ENCODE results near the gene LMF2.

LMF2 gene

DNA sequence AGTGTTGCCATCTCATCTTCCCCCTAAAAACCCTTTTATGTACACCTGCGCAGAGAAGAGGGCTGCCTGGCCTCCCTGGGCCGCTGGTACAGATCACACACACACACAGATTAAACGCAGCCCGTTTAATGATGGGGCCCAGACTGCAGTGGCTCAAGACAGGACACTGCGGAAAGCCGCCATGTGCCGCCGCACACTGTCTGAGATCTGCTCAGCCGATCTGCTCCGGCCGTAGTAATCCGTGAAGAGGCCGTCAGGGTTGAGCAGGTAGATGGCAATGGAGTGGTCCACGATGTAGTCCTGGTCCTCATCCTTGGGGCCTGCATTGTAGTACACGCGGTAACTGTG is 15.9 kb upstream of the LMF2 start:
- peaks cover 10% of the 10 kb centered on the region; the same call in 1 of the 2 replicates for H3K79me2 ChIP-seq (ENCODE audit: insufficient read depth, low read length)
- no peak overlapping the region for H3K9ac ChIP-seq (ENCODE audit: low read length)
- H3K27me3 ChIP-seq (ENCODE audit: low read length): no peaks in the 10 kb centered on the region
- H2AFZ ChIP-seq (ENCODE audit: low read depth, low read length, severe bottlenecking): no peak overlapping the region
- H4K20me1 ChIP-seq (ENCODE audit: low read depth, low read length): no peaks in the 10 kb centered on the region
- no peak overlapping the region for H3K4me3 ChIP-seq (ENCODE audit: insufficient read depth, low read length, poor library complexity, severe bottlenecking)
- H3K9me2 ChIP-seq (replicated peaks; ENCODE audit: insufficient read depth, low read length): no peaks in the 10 kb centered on the region
- no peaks in the 10 kb centered on the region for H3K9me3 ChIP-seq (ENCODE audit: insufficient read depth, low read length)
- TF ChIP-seq EZH2phosphoT487 (conservative IDR thresholded peaks at IDR 0.05; ENCODE audit: low read length): no peak
- TF ChIP-seq, protein P1, sequence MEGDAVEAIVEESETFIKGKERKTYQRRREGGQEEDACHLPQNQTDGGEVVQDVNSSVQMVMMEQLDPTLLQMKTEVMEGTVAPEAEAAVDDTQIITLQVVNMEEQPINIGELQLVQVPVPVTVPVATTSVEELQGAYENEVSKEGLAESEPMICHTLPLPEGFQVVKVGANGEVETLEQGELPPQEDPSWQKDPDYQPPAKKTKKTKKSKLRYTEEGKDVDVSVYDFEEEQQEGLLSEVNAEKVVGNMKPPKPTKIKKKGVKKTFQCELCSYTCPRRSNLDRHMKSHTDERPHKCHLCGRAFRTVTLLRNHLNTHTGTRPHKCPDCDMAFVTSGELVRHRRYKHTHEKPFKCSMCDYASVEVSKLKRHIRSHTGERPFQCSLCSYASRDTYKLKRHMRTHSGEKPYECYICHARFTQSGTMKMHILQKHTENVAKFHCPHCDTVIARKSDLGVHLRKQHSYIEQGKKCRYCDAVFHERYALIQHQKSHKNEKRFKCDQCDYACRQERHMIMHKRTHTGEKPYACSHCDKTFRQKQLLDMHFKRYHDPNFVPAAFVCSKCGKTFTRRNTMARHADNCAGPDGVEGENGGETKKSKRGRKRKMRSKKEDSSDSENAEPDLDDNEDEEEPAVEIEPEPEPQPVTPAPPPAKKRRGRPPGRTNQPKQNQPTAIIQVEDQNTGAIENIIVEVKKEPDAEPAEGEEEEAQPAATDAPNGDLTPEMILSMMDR (IDR thresholded peaks at IDR 0.05; ENCODE audit: insufficient read depth, low read length, poor library complexity, severe bottlenecking): no peak
- no peaks in the 10 kb centered on the region for H3K36me3 ChIP-seq (ENCODE audit: low read length)
- no peak overlapping the region for H3K27ac ChIP-seq (ENCODE audit: low read depth, low read length)
- H3K4me2 ChIP-seq (ENCODE audit: low read depth, low read length, poor library complexity, severe bottlenecking): no peak overlapping the region
- peaks cover 11% of the 10 kb centered on the region; the same call in 1 of the 2 replicates for H3F3A ChIP-seq (ENCODE audit: insufficient read depth)

DNA sequence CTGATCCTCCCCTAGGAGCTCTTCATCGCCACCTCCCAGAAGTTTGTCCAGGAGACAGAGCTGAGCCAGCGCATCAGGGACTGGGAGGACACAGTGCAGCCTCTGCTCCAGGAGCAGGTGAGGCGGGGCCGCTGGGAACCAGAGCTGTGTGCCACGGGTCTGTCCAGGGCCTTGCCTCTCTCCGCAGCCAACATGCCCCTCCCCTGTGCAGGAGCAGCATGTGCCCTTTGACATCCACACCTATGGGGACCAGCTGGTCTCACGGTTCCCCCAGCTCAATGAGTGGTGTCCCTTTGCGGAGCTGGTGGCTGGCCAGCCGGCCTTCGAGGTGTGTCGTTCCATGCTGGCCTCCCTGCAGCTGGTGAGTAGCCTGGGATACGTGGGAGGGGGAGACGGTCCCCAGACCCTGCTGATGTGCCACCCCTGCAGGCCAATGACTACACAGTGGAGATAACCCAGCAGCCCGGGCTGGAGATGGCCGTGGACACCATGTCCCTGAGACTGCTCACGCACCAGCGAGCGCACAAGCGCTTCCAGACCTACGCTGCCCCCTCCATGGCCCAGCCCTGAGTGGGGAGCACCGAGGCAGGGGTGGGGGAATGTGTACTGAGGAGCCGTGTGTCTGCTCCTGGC is 15.4 kb upstream of the LMF2 start:
- Histone ChIP-seq H3K4me2 (ENCODE audit: low read depth, low read length, poor library complexity, severe bottlenecking) (no peak overlapping the region), H4K20me1 (ENCODE audit: low read depth, low read length) (no peaks in the 10 kb centered on the region), H3K79me2 (ENCODE audit: insufficient read depth, low read length) (peaks cover 10% of the 10 kb centered on the region; the same call in 1 of the 2 replicates), H3K9ac (ENCODE audit: low read length) (no peak overlapping the region), H3K36me3 (ENCODE audit: low read length) (no peaks in the 10 kb centered on the region), H3K4me3 (ENCODE audit: insufficient read depth, low read length, poor library complexity, severe bottlenecking) (no peak overlapping the region), H3K27me3 (ENCODE audit: low read length) (no peaks in the 10 kb centered on the region), H3F3A (ENCODE audit: insufficient read depth) (peaks cover 6% of the 10 kb centered on the region; the same call in 1 of the 2 replicates), H3K9me3 (ENCODE audit: insufficient read depth, low read length) (no peaks in the 10 kb centered on the region), H3K27ac (ENCODE audit: low read depth, low read length) (no peak overlapping the region), H3K9me2 (replicated peaks; ENCODE audit: insufficient read depth, low read length) (no peaks in the 10 kb centered on the region), H2AFZ (ENCODE audit: low read depth, low read length, severe bottlenecking) (no peak overlapping the region)
- TF ChIP-seq, protein P1 (IDR thresholded peaks at IDR 0.05; ENCODE audit: insufficient read depth, low read length, poor library complexity, severe bottlenecking): no peak
- no peak for TF ChIP-seq EZH2phosphoT487 (conservative IDR thresholded peaks at IDR 0.05; ENCODE audit: low read length)

DNA sequence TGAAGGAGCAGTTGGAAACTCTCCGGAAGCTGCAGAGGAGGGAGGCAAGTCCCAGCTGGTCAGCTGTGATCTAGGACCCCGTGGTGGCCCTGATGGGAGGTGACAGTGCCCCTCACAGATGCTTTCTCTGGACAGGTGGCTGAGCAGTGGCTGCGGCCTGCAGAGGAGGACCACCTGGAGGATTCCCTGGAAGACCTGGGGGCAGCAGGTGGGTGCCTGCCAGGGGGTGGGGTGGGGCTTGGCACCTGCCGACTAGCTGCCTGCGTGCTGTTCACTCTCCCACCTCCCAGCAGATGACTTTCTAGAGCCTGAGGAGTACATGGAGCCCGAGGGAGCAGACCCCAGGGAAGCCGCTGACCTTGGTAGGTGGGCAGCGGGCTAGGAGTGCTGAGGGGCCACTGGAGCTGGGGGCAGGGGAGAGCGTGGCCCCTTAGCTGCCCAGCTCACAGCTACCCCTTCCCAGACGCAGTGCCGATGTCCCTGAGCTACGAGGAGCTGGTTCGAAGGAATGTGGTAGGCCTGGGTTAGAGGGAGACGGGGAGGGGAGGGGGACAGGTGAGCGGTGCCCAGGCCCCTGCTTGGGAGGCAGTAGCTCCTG is 14.8 kb upstream of the LMF2 start:
- TF ChIP-seq, protein P1 (IDR thresholded peaks at IDR 0.05; ENCODE audit: insufficient read depth, low read length, poor library complexity, severe bottlenecking): no peak
- TF ChIP-seq EZH2phosphoT487 (conservative IDR thresholded peaks at IDR 0.05; ENCODE audit: low read length): no peak
- Histone ChIP-seq H3K79me2 (ENCODE audit: insufficient read depth, low read length) (peaks cover 10% of the 10 kb centered on the region; the same call in 1 of the 2 replicates), H3K4me3 (ENCODE audit: insufficient read depth, low read length, poor library complexity, severe bottlenecking) (no peak overlapping the region), H3K27me3 (ENCODE audit: low read length) (no peaks in the 10 kb centered on the region), H3K36me3 (ENCODE audit: low read length) (no peaks in the 10 kb centered on the region), H2AFZ (ENCODE audit: low read depth, low read length, severe bottlenecking) (no peak overlapping the region), H3K9me3 (ENCODE audit: insufficient read depth, low read length) (no peaks in the 10 kb centered on the region), H3K9me2 (replicated peaks; ENCODE audit: insufficient read depth, low read length) (no peaks in the 10 kb centered on the region), H3F3A (ENCODE audit: insufficient read depth) (no peaks in the 10 kb centered on the region), H4K20me1 (ENCODE audit: low read depth, low read length) (no peaks in the 10 kb centered on the region), H3K9ac (ENCODE audit: low read length) (no peak overlapping the region), H3K4me2 (ENCODE audit: low read depth, low read length, poor library complexity, severe bottlenecking) (no peak overlapping the region), H3K27ac (ENCODE audit: low read depth, low read length) (no peak overlapping the region)
